IPS DF 6.9 (cell line): Measurements from ENCODE around the gene TRPV3.

Experiments
- DNase-seq: peaks from one replicate; pipeline ENCODE4 v3.0.0-alpha.2; 2013; ENCODE audit warnings: low read depth, low spot score
- H3K27ac ChIP-seq: one replicate; pipeline ENCODE4 v1.5.1; 2013; ENCODE audit warnings: low read length, control low read depth
- H3K27me3 ChIP-seq: 2 replicates; pipeline ENCODE4 v1.6.1; 2013; ENCODE audit warnings: mild to moderate bottlenecking, low read length; ENCODE audit not compliant: control insufficient read depth, insufficient read depth
- H3K36me3 ChIP-seq: 2 replicates; pipeline ENCODE4 v1.6.1; 2013; ENCODE audit warnings: low read length; ENCODE audit not compliant: control insufficient read depth, insufficient read depth
- H3K4me1 ChIP-seq: 2 replicates; pipeline ENCODE4 v1.6.1; 2013; ENCODE audit warnings: low read length; ENCODE audit not compliant: control insufficient read depth, insufficient read depth
- H3K4me3 ChIP-seq: 2 replicates; pipeline ENCODE4 v1.5.1; 2013; ENCODE audit warnings: mild to moderate bottlenecking, low read length
- H3K9me3 ChIP-seq: 2 replicates; pipeline ENCODE4 v1.6.1; 2013; ENCODE audit warnings: low read length, inconsistent platforms; ENCODE audit not compliant: control insufficient read depth, insufficient read depth
- WGBS: extraction: QIAGEN DNeasy Blood & Tissue Kit; methylation state at CpG from one replicate; pipeline ENCODE4 v1.1.7; 2013; ENCODE audit warnings: mixed read lengths, missing lambda C conversion rate; ENCODE audit not compliant: insufficient read length, insufficient coverage; 5-methylcytosine and 5-hydroxymethylcytosine counted together

TRPV3 gene

GRCh38 chr17:3507071-3507470 is 50.5 kb downstream of the TRPV3 start:
- DNase-seq, result no peak
- H3K27ac ChIP-seq, result no peak overlapping the region
- WGBS, result no CpG with 5 or more reads among the region's 1 CpG
- H3K9me3 ChIP-seq, result no peaks in the 10 kb centered on the region
- no peaks in the 10 kb centered on the region for H3K36me3 ChIP-seq
- H3K4me3 ChIP-seq, result no peak overlapping the region
- no peaks in the 10 kb centered on the region for H3K4me1 ChIP-seq
- H3K27me3 ChIP-seq, result no peaks in the 10 kb centered on the region

- no peak overlapping the region for H3K4me3 ChIP-seq
- WGBS, result no CpG with 5 or more reads among the region's 2 CpGs
- no peak overlapping the region for H3K27ac ChIP-seq
- no peaks in the 10 kb centered on the region for H3K36me3 ChIP-seq
- H3K9me3 ChIP-seq, result no peaks in the 10 kb centered on the region
- H3K4me1 ChIP-seq, result no peaks in the 10 kb centered on the region
- DNase-seq, result no peak
- H3K27me3 ChIP-seq, result no peaks in the 10 kb centered on the region
These were observed 51.6 kb downstream of the TRPV3 start for GRCh38 chr17:3506054-3506453.

- H3K27ac ChIP-seq, result no peak overlapping the region
- H3K4me1 ChIP-seq, result no peaks in the 10 kb centered on the region
- no peaks in the 10 kb centered on the region for H3K9me3 ChIP-seq
- H3K27me3 ChIP-seq, result no peaks in the 10 kb centered on the region
- no CpG with 5 or more reads among the region's 7 CpGs for WGBS
- DNase-seq, result no peak
- H3K36me3 ChIP-seq, result no peaks in the 10 kb centered on the region
- no peak overlapping the region for H3K4me3 ChIP-seq
These were observed 52.6 kb downstream of the TRPV3 start for GRCh38 chr17:3505008-3505407.

- no CpG with 5 or more reads among the region's 1 CpG for WGBS
- H3K27ac ChIP-seq, result no peak overlapping the region
These were observed 54.3 kb downstream of the TRPV3 start for GRCh38 chr17:3503285-3503684.

GRCh38 chr17:3502466-3502865 is 55.1 kb downstream of the TRPV3 start:
- Histone ChIP-seq H3K4me1 (0 out of 2 replicates have a peak, but pooled peaks cover 1% of the 10 kb centered on the region), H3K4me3 (no peak overlapping the region), H3K9me3 (no peaks in the 10 kb centered on the region), H3K27me3 (no peaks in the 10 kb centered on the region), H3K36me3 (no peaks in the 10 kb centered on the region), H3K27ac (no peak overlapping the region)
- no CpG with 5 or more reads among the region's 5 CpGs for WGBS
- no peak for DNase-seq

More at GRCh38 chr17:3503285-3503684, 54.3 kb downstream of the TRPV3 start:
- Histone ChIP-seq H3K9me3 (no peaks in the 10 kb centered on the region), H3K36me3 (no peaks in the 10 kb centered on the region), H3K27me3 (no peaks in the 10 kb centered on the region), H3K4me3 (no peak overlapping the region), H3K4me1 (no peaks in the 10 kb centered on the region)
- DNase-seq, result no peak

GRCh38 chr17:3501344-3501743 is 56.3 kb downstream of the TRPV3 start:
- WGBS, result no CpG with 5 or more reads among the region's 5 CpGs
- no peak overlapping the region for H3K4me3 ChIP-seq
- H3K36me3 ChIP-seq, result no peaks in the 10 kb centered on the region
- H3K27ac ChIP-seq, result no peak overlapping the region
- H3K9me3 ChIP-seq, result no peaks in the 10 kb centered on the region
- H3K4me1 ChIP-seq, result 0 out of 2 replicates have a peak, but pooled peaks cover 2% of the 10 kb centered on the region
- no peak for DNase-seq
- no peaks in the 10 kb centered on the region for H3K27me3 ChIP-seq

GRCh38 chr17:3497101-3497500 is 60.5 kb downstream of the TRPV3 start:
- Histone ChIP-seq H3K4me1 (0 out of 2 replicates have a peak, but pooled peaks cover 2% of the 10 kb centered on the region), H3K27me3 (no peaks in the 10 kb centered on the region), H3K4me3 (no peak overlapping the region), H3K27ac (no peak overlapping the region), H3K9me3 (no peaks in the 10 kb centered on the region), H3K36me3 (no peaks in the 10 kb centered on the region)
- WGBS, result no CpG with 5 or more reads among the region's 7 CpGs
- no peak for DNase-seq

- no peak overlapping the region for H3K27ac ChIP-seq
- H3K27me3 ChIP-seq, result no peaks in the 10 kb centered on the region
- no CpG with 5 or more reads among the region's 8 CpGs for WGBS
These were observed 72.0 kb downstream of the TRPV3 start for GRCh38 chr17:3485481-3486068.

GRCh38 chr17:3482852-3483251 is 74.8 kb downstream of the TRPV3 start:
- DNase-seq, result peak; percentile 48
- H3K27me3 ChIP-seq, result no peaks in the 10 kb centered on the region
- H3K27ac ChIP-seq, result no peak overlapping the region
- no peaks in the 10 kb centered on the region for H3K9me3 ChIP-seq
- no CpG with 5 or more reads among the region's 3 CpGs for WGBS
- no peaks in the 10 kb centered on the region for H3K36me3 ChIP-seq
- no peaks in the 10 kb centered on the region for H3K4me1 ChIP-seq
- H3K4me3 ChIP-seq, result no peak overlapping the region

More at GRCh38 chr17:3485481-3486068, 72.0 kb downstream of the TRPV3 start:
- DNase-seq, result no peak
- no peak overlapping the region for H3K4me3 ChIP-seq
- H3K9me3 ChIP-seq, result no peaks in the 10 kb centered on the region
- H3K4me1 ChIP-seq, result no peaks in the 10 kb centered on the region
- H3K36me3 ChIP-seq, result no peaks in the 10 kb centered on the region

- Histone ChIP-seq H3K27me3 (no peaks in the 10 kb centered on the region), H3K36me3 (no peaks in the 10 kb centered on the region), H3K9me3 (no peaks in the 10 kb centered on the region), H3K4me1 (no peaks in the 10 kb centered on the region), H3K4me3 (no peak overlapping the region), H3K27ac (no peak overlapping the region)
- WGBS, result no CpG with 5 or more reads among the region's 3 CpGs
- DNase-seq, result no peak
These were observed 77.6 kb downstream of the TRPV3 start for GRCh38 chr17:3479988-3480387.
